NOMO-1 treated with DMSO at 0.1 percent for 48 hours (cell line): ENCODE data around the gene TECPR2.

Source experiments
- DNase-seq: peaks from one replicate; lab custom pipeline; 2025; ENCODE audit not compliant: unreplicated experiment; lab: John Stamatoyannopoulos, UW

Gene TECPR2

GRCh38 chr14:102461490-102462338 lies 99.0 kb downstream of the TECPR2 start:
- no peak for DNase-seq

GRCh38 chr14:102462391-102462790 lies 99.7 kb downstream of the TECPR2 start:
- DNase-seq = no peak

- no peak for DNase-seq
Measured at GRCh38 chr14:102464006-102464405, 101.3 kb downstream of the TECPR2 start.

GRCh38 chr14:102464846-102465341 lies 102.2 kb downstream of the TECPR2 start:
- DNase-seq = no peak

- DNase-seq = no peak
Measured at GRCh38 chr14:102469261-102469660, 106.5 kb downstream of the TECPR2 start.

- DNase-seq = no peak
Measured at GRCh38 chr14:102471921-102472790, 109.4 kb downstream of the TECPR2 start.

- DNase-seq = no peak
Measured at GRCh38 chr14:102472791-102473150, 110.0 kb downstream of the TECPR2 start.

GRCh38 chr14:102473559-102473958 lies 110.8 kb downstream of the TECPR2 start:
- no peak for DNase-seq

GRCh38 chr14:102474934-102475333 lies 112.2 kb downstream of the TECPR2 start:
- no peak for DNase-seq

GRCh38 chr14:102479107-102479506 lies 116.4 kb downstream of the TECPR2 start:
- DNase-seq = no peak

- DNase-seq = no peak
Measured at GRCh38 chr14:102479777-102480176, 117.0 kb downstream of the TECPR2 start.

GRCh38 chr14:102481371-102481770 lies 118.6 kb downstream of the TECPR2 start:
- DNase-seq = no peak

GRCh38 chr14:102481791-102482238 lies 119.1 kb downstream of the TECPR2 start:
- DNase-seq = no peak

- DNase-seq = no peak
Measured at GRCh38 chr14:102484316-102484715, 121.6 kb downstream of the TECPR2 start.

GRCh38 chr14:102485693-102486512 lies 123.2 kb downstream of the TECPR2 start:
- DNase-seq = no peak

GRCh38 chr14:102486513-102487203 lies 123.9 kb downstream of the TECPR2 start:
- DNase-seq = no peak

- DNase-seq = no peak
Measured at GRCh38 chr14:102487204-102487577, 124.5 kb downstream of the TECPR2 start.

- no peak for DNase-seq
Measured at GRCh38 chr14:102490456-102490855, 127.7 kb downstream of the TECPR2 start.

GRCh38 chr14:102491366-102491765 lies 128.6 kb downstream of the TECPR2 start:
- DNase-seq = no peak

- DNase-seq = no peak
Measured at GRCh38 chr14:102491786-102492530, 129.2 kb downstream of the TECPR2 start.
